Pons (tissue), 1 donor: Measurements from ENCODE around the gene SLC51A.

Source experiments
- DNase-seq: peaks from one replicate; pipeline ENCODE4 v3.0.0-alpha.2; 2016; ENCODE audit warnings: low spot score

SLC51A gene

DNA sequence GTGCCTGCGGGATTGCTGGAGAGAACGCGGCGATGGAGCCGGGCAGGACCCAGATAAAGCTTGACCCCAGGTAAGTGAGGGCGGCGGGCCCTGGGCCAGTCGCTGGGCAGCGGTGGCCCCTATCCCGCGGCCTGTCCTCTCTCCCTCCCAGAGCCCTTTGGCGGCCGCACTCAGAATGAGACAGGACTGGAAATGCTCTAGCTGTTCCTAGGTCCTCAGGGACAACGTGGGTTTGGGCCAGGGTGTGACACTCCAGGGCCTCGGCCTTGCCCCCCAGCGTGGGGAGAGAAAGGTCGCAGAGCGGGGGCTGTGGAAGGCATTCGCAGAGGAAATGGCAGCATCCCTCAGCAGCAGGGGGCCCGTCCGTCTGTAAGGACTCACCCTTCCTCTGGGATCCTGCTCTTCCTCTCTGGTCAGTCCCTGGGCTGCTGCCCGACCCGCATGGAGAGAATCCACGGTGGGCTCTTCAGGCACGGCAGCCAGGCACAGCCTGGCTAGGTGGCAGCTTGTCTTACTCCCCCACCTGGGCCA lies 412 bp downstream of the SLC51A start:
- no peak for DNase-seq

DNA sequence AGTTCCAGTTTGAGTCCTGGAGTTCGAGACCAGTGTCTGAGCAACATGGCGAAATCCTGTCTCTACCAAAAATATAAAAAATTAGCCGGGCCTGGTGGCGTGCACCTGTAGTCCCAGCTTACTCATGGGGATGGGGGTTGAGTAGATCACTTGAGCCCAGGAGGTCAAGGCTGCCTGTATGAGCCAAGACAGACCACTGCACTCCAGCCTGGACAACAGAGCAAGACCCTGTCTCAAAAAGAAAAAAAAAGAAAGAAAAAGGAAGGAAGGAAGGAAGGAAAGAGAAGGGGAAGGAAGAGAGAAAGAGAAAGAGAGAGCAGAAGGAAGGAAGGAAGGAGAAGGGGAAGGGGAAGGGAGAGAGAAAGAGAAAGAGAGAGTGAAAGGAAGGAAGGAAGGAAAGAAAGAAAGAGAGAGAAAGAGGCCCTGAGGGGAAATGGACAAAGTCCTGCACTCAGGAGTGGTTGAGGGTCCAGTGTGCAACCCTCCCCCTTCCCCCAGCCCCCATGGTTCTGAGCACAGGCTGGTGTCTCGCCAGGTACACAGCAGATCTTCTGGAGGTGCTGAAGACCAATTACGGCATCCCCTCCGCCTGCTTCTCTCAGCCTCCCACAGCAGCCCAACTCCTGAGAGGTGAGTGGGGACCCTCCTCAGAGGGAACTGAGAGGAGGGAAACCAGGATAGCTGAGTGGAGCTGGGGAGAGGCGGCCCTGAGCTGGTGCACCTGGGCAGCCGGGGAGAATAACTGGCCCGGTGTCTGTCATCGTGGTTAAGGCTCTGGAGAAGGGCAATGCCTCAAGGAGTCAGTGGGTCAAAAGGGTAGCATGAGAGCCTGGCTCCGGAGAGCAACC lies 1.2 kb downstream of the SLC51A start:
- no peak for DNase-seq

- no peak for DNase-seq
Measured at GRCh38 chr3:196218155-196218712, 1.9 kb downstream of the SLC51A start.

DNA sequence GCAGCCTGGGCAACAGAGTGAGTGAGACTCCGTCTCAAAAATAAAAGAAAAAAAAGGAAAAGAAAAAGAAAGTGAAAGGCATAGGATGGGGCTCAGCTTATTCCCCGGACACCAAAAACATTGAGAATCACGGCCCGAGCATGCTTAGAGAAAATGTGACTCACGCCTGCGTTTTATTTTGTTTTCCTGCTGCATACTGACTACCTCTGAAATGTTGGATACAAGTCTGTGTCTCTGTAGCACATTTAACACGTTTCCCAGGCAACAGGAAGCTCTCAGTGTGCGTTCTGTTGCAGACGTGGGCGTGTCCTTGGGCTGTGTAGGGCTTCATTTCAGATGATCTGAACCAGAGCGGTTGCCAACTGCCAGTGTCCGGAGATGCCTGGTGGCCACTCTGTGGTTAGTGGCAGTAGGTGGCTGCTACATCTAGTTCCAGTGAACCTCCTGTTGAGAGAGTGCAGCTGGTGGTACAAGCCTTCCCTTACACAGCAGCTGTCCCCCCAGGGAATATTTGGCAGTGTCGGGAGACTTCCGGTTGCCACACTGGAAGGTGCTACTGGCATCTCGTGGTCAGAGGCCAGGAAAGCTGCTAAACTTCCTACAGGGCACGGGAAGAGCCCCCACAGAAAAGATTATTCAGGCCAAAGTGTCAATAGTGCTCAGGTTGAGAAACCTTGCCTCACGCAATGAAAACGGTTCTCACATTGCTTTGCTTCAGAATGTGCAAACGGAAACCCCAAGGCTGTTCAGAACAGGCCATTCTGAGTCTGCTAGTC lies 3.0 kb downstream of the SLC51A start:
- DNase-seq: peak; percentile 68

GRCh38 chr3:196219970-196220311 lies 3.6 kb downstream of the SLC51A start:
- no peak for DNase-seq

GRCh38 chr3:196220587-196220986 lies 4.3 kb downstream of the SLC51A start:
- DNase-seq: peak; percentile 50

- DNase-seq: no peak
Measured at GRCh38 chr3:196220991-196221390, 4.7 kb downstream of the SLC51A start.

GRCh38 chr3:196222876-196223595 lies 6.7 kb downstream of the SLC51A start:
- no peak for DNase-seq

GRCh38 chr3:196225086-196225485 lies 8.8 kb downstream of the SLC51A start:
- DNase-seq: no peak

- DNase-seq: no peak
Measured at GRCh38 chr3:196225763-196226364, 9.5 kb downstream of the SLC51A start.

- DNase-seq: no peak
Measured at GRCh38 chr3:196227121-196227561, 10.8 kb downstream of the SLC51A start.

DNA sequence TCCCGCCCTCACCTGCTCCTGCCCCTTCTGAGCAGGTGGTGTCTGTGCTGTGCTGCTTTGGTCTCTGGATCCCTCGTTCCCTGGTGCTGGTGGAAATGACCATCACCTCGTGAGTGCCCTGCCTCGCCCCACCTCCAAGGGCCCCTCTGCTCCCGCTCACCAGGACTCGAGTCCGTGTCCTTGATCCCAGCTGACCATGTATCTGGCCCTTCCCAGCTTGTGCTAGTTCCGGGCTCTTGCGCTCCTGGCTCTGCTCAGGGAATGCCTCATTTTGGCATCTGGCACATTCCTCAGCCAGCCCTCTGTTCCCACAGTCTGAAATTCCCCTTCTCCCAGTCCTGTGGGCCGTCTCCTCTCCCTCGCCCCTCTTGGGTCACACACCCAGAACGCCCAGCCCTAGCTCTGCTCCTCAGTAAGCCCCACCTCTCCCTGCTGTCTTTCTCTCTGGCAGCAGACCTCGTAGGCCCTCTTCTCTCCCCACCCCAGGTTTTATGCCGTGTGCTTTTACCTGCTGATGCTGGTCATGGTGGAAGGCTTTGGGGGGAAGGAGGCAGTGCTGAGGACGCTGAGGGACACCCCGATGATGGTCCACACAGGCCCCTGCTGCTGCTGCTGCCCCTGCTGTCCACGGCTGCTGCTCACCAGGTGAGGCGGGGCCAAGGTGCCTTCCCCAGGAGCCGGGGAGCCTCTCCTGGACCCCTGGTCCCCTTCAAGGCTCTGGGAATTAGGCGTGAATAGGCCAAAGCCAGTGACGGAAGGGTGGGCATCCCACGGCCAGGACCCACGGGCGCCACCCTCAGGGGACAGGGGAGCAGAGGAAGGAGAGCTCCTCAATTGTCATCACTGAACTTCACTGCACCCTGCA lies 11.5 kb downstream of the SLC51A start:
- no peak for DNase-seq

DNA sequence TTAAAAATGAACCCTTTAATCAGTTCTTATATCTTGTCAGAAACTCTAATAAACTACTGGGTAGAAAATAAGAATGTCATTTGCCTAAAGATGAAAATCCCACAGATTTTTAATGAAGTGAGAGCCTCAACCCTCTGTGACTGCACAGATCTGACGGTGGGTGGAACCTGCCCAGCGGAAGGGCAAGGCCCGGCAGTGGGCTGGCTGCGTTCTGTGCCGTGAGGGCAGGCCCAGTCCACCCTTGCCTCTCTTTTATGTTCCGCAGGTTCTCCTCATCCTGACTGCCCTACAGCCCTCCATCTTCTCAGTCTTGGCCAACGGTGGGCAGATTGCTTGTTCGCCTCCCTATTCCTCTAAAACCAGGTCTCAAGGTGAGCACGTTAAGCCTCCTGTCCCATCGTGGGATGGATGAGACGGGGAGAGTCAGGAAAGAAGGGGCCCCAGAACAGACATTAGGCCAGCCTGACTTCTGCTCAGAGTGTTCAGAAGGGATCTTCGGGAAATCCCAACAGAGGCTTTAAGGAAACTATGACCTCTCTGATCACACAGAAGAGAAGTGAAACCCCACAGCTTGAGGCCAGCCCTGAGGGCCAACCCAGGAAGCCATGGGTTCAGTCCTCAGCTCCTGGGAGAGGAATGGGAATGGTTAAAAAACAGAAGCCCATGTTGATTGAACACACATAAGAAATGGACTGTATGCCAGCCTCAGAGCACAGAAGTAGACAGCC lies 16.0 kb downstream of the SLC51A start:
- DNase-seq: no peak

DNA sequence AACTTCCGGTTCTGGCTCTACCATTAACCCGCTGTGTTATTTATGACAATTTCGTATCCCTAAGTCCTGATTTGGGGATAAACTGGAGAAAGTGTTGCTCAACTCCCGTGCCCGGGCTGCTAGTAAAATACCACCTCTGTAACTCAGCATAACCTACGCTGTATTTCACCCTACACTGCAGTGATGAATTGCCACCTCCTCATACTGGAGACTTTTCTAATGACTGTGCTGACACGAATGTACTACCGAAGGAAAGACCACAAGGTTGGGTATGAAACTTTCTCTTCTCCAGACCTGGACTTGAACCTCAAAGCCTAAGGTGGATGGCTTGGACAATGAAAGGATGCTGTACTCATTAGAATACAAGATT lies 16.5 kb downstream of the SLC51A start:
- no peak for DNase-seq

DNA sequence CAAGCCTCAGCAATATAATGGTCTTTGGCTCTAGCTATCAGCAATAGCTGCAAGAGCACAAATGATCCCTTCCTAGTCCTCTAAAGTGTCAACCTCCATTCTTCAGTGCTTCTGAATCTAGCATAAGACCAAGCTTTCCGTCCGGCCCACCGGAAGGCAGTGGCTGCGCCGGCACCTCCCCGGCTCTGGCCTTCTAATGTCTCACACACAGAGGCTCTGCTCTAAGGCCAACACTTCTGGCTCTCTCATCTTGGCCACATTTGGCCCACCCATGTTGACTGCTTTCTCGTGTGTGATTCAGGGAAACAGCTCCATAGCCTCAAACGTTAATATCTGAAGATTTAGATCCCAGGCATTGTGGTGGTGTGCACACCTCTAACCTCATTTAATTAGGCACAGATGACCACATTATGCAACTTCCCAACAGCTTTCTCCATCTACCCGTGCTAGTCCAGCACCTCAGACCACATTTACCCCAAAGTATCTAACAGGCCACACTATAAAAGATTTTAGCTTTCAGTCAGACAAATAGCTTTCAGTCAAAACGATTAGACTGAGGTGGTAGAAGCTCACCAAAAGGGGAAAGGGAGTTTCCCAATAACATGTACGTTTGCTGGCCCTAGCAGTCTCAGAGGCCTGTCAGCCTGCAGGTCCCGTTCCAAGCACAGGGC lies 19.3 kb downstream of the SLC51A start:
- no peak for DNase-seq

DNA sequence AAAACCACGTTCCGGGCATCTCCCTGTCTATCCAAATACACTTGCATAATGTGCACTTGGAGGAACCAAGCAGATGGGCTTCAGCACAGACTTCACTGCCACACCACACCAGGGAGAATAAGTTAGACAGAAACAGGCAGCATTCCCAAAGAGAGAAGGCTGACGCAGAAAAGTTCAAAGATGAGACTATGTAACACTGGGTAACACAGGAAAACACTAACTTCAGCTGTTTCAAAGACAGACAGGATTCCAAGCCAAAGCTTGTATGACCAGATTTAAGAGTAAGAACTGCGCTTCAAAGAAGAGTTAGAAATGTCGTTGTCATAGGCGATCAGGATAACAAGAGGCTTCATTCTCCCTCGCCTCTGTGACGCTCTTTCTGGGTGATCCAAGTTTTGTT lies 19.9 kb downstream of the SLC51A start:
- DNase-seq: peak; percentile 11

- no peak for DNase-seq
Measured at GRCh38 chr3:196237203-196237602, 20.9 kb downstream of the SLC51A start.

DNA sequence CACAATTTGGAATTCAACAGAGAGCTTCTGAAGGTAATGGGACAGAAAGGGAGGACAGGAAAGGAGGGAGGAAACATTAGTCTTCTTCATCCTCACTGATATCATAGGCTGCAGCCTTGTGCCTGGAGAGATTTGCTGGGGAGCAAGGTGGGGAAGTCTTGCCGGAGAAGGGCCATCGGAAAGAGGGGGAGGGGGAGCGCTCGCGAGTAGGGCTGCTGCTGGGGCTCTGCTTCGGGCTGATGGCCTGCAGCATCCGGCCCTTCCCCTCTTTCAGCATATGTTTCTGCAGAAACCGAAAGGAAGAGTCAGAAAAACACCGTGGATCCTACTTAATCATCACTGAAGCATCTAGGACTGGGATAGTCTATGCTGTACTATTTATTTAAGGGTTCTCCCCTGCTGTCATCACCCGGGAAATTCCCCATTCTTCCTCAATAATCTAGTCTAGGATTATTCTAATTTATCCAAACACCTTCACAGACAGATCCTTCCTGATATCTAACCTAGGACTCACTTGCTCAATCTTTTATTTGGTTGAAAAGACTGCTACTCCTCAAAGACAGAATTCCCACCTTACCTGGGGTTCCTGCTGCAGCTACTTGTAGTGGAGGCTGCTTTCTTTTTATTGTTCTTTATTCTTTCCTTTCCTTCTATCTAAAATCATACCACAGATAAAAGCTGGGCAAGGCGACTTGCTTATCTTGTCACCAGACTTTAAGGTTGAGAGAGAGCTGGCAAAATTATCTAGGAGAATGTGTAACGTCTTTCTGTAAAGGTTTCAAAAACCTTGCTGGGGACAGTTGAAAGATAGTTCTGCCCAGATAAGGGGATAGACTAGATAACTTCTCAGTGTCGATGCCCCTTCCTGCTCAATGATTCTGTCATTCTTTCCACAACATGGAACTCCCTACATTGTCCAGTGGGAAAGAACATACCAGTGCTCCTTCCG lies 22.6 kb downstream of the SLC51A start:
- DNase-seq: no peak
